HG02678 (cell line): ENCODE data around the gene TIMM10B.

Source experiments
- ATAC-seq: cut with Tn5 transposase; IDR thresholded peaks from one replicate; pipeline ENCODE4 v1.9.1; 2021; ENCODE audit warnings: mild to moderate bottlenecking, moderate library complexity; ENCODE audit not compliant: unreplicated experiment

TIMM10B gene

DNA sequence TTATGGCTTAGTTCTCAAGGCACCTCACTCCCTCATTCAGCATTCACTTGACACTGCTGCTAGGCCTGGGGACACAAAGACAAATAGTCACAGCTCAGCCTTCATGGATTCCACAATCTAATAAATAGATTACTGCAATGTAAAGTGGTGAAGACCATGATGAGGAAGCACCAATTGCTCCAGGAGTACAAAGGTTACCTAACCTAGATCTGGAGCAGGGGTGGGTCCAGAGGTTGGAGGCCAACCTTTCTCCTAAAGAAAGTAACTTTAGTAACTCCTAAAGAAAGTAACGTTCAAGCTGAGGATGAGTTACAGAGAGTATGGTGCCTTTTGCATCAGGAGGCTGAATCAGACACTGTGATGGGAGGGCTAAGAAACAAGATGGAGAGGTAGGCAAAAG, 11.7 kb upstream of the TIMM10B start:
- no peak for ATAC-seq

DNA sequence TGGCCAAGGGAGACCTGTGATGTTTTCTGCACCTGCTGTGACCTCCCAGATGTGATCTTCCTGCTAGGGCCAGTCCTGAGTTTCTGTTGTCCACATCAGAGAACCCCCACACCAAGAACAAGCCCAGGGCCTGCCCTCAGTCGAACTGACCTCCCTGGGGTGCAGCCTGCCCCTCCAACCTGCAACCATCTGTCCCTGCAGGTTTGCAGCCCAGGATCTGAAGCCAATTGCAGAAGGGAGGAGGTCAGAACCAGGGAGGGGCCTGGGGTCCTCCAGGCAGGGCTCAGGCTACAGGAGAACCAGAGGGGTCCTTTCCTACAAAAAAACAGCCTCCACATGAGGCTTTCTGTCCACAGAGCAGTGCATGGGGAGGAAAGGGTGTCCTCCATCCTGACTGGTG, 8.4 kb upstream of the TIMM10B start:
- no peak for ATAC-seq

DNA sequence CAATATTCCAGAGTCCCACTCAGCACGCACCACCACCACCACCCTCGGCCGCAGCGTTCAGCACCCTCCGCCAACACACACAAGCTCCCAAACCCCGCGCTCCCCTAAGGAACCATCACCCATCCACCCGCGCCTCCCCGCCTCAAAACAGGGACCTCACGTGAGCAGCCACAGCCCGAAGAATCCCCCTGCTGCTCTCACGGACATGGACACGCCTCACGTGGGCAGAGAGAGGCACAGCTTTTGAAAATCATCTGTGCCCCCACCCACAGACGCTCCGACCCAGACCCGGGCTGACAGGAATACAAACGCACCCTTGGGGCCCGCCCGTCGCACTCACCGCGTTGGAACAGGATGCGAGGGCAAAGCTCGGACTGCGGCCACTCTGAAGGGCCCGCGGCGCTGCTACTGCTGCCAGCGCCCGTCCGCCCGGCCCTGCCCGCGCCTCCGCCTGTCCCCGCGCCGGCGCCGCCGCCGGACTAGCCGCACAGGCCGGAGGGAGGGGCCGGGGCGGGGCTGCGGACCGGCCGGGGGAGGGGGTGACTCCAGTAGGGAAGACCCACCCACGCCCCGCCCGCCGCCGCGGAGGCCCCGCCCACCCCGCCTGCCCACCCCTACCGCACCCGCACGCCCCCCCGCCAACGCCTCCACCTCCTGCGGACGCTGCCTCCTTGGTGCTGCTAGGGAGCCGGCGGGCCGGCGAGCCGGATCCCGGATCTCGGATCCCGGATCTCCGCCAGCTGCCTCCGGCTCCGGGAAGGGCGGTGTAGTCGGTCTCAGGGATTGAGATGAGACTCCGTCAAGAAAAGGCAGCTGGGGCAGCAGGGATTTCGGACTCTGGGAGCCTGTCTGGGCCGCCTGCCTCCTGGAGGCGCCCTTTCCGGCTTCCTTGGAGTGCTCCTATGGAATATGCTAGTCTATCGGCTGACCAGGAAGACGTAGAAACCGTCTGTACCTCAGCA, 7.6 kb upstream of the TIMM10B start, which contains the start of gene TRIM3:
TSS of gene TRIM3 (minus strand) at position 491 of the 962 bp plus-strand sequence. CDS start 8,246 bp downstream, outside the sequence.
- ATAC-seq: peak; percentile 85

DNA sequence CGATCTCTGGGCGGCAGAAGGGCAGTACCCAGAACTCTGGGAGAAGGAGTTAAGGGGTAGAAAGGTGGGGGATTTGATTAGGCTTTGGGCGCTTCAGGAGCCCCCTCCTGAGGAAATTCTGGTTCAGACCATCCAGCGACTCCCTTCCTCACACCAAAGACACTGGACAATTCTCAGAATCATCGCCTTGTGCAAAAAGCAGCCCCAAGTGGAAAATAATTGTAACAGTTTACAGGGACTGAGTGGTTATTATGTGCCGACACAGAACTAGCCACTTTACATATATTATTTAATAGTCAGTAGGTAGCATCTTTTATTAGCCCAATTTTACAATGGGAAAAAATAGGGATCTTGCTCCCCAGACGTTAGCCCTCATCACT, 6.9 kb upstream of the TIMM10B start:
- ATAC-seq: no peak

DNA sequence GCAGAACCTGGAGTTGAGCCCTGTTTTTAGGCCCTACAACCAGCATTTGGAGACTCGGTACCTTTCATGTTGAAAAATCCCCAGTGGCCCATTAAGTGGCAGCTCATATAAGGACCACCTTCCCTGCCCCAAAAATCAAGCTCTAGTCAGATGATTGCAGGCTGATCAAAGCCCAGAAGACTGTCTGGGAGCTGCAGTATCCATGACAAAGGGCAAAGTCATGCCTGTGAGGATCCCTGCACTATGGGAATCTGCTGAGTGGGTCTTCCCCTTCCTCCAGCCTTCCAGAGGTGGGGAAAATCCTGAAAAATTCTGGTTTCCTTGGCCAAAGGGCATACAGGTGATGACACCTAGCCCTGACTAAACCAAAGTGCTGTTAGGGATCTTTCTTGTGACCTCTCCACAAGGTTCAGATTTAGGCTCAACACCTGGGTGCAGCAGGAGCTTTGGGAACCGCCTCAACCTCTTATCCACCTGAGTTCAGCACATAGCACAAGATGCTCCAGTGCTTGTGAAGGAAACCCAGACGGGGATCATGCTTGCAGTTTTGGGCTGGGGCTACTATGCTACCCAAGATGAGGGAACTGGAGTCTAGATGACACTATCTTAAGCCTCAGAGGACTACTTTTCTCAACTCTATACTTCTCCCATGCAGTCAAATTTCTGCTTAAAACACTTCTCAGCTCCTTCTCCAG, 6.3 kb upstream of the TIMM10B start:
- no peak for ATAC-seq

DNA sequence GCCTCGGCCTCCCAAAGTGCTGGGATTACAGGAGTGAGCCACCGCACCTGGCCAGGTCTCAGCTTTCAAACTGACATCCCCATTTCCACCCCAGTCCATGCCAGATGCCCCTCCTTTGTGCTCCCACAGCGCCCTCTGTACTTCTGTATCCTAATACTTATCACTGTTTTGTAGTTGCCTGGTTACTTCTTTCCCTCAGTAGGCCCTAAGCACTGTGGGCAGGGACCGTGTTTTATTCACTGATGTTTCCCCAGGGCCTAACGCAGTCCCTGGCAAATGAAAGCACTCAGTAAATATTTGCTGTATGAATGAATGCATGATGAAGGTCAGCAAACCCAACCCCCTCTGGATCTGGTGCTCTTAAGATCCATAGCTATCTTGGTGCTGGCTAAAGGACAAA, 5.4 kb upstream of the TIMM10B start:
- no peak for ATAC-seq

DNA sequence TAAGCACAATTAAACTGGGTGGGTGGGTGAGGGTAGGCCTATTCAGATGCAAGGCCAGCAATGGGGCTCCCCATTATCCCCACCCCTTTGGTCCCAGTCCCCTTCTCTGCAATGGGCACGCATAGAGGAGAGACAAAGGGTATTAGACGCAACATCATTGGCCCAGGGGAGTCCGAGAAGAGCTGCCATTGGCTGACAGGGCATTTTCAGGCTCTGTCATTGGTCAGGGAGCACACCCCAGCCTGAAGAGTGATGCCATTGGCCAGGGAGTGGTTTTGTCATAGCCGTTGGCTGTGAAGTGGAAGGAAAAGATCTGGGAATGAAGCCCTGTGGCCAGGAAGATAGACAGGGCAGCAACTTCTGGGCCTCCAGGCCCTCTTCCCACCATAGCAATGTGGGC, 4.7 kb upstream of the TIMM10B start:
- ATAC-seq: no peak

DNA sequence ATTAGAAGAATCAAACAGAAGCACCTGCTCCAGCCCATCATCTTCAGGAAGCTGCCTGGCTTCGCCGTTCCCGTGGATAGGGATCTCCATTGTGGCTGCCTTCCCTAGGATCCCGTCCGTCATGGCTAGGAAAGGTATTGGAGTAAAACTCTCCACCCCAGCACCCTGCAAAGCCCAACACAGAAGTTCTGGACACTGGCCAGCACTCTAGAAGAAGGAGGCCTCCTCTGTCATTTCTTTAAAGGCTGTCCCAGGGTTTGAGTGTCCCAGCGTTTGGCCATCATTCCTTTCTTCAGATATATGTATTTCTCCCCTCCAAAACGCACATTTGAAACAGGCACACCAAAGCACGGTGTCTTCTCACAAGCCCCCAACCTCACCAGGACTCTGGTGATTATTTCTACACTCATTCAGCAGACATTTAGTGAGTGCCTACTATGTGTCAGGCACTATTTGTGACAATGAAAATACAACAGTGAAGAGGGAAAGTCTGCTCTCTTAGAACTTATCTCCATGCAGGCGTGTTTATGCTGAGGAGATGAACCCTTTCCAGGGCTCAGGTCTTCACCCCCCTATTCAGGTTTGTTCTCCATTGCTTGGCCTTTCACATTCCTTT, 894 bp upstream of the TIMM10B start:
- no peak for ATAC-seq

DNA sequence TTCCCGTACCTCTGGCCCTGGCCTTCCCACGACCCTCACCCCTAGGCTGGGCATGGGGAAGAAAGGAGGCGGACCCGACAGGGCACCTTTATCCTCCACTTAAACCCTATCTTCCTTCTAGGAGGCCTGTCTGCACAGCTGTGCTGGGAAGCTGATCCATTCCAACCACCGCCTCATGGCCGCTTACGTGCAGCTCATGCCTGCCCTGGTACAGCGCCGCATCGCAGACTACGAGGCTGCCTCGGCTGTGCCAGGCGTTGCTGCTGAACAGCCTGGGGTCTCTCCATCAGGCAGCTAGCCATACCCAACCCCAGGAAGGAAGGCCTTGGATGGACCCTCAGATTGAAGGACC, 599 bp downstream of the TIMM10B start:
- ATAC-seq: no peak

DNA sequence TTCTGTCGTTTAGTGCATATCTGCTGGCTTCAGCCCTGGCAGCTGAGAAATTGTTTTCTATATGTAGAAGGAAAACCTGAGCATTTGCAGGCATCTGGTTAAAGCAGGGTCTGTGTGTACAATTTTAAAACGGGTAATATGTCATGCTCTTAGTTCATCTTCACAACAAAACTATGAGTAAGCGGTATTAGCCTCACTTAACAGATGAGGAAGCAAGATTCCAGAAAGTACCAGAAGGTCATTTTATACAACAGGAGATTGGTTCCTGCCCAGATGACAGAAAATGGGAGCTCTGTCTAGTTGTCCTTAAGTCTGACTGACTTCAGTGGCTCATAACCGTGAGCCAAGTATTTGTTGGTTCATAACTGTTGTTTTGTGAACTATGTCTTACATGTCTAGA, 1.1 kb downstream of the TIMM10B start:
- no peak for ATAC-seq

DNA sequence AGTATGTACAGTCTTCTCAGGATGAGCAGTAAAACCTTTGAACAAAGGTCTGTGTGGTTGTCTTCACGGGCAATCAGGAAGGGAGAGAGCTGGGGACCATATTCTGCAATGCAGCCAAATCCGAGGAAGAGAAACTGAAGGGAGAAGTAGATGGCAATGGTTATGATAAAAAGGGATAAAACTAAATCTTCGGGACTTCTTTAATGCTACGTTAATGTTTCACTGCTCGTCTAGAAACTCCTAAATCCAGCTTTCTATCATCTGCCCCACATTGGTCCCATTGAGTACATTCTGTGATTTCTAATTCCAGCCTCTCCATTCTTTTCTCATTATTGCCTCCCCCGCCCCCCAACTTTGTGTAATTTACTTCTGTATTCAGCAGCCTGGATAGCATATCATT, 1.7 kb downstream of the TIMM10B start:
- no peak for ATAC-seq

DNA sequence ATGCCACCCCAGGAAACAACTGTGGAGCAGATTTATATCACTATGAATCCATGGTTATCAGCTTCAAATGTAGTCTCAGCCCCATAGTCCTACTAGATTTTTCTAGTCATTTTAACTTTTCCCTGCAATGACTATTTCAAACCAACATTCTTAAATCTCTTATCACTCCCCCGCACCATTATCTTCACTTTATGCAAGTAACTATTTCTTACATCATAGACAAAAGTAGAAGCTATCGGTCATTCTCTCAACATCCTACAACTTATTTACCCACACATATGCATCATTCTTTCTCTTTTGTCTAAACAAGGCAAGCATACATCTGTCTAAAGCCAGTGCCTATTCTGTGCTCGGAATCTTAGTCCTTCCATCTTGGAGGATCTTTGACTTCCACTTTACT, 4.4 kb downstream of the TIMM10B start:
- no peak for ATAC-seq

DNA sequence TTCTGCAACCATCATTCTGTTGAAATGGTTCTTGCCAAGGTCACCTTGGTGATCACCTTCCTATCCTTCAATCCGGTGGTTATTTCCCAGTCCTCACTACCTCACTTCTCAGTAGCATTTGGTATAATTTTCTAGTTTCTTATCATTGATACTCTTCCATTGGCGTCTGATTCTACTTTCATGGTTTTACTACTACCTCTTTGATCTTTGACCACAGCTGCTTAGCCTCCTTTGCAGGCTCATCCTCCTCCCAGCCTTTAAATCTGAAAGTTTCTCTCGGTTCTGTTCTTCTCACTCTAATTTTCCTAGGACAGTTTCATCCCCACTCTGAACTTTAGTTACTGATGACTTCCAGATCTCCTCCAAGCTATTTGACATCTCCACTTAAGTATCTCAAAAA, 5.0 kb downstream of the TIMM10B start:
- ATAC-seq: no peak

DNA sequence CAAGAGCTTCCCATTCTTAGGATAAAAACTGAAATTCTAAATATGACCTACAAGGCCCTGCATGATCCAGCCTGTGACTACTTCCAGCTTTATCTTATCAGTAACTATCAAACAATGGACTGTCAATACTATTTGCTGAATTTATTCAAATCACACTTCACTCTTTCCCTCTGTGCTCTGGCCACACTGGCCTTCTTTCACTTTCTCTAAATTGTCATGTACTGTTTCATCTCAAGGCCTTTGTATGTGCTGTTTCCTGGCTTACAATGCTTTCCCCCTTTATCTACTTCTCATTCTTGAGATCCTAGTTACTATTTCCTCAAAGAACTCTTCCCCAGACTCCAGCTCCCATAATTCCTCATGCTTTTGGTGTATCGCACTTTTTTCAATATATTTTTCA, 5.6 kb downstream of the TIMM10B start:
- no peak for ATAC-seq

DNA sequence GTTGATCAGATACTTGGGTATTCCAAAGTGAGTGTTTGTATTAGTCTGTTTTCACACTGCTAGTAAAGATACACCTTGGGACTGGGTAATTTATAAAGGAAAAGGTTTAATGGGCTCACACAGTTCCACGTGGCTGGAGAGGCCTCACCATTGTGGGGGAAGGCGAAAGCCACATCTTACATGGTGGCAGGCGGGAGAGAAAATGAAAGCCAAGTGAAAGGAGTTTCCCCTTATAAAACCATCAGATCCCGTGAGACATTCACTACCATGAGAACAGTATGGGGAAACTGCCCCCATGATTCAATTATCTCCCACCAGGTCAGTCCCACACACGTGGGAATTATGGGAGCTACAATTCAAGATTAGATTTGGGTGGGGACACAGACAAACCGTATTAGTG, 7.0 kb downstream of the TIMM10B start:
- no peak for ATAC-seq

DNA sequence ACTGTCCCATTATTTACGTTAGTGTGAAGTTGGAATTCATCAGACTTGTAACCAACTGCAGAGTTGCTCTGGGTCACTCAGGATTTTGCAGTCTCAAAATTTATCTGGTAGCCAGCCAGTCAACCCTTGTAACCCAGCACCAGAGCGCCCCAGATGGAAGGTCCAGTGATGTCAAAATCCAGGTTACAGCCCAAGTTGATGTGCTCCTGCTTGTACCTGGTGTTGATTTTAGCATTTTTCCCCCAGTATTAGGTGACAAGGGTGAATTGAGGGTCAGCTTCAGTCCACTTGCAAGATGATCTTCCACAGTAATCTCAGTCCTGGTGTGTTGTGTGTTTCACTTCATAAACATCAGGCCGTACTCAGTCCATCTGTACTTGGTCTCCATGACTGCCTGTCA, 7.5 kb downstream of the TIMM10B start:
- ATAC-seq: no peak

DNA sequence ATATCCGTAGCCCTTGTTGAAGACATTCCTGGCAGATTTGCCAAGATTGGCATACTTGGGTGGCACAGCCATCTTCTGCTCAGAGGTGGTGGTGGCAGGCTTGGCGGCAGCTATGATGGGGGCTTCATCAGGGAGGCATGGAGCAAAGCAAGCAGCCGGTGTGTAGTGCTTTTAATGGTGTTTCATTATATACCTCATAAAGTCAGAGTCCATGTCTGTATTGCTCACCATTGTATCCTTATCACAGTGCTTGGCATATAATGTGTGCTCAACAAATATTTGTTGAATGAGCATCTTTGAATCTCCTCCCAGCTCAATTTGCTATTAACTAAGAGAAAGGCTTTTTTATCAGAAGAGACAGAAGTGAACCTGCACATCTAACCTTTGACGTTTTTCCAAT, 8.0 kb downstream of the TIMM10B start:
- ATAC-seq: no peak

DNA sequence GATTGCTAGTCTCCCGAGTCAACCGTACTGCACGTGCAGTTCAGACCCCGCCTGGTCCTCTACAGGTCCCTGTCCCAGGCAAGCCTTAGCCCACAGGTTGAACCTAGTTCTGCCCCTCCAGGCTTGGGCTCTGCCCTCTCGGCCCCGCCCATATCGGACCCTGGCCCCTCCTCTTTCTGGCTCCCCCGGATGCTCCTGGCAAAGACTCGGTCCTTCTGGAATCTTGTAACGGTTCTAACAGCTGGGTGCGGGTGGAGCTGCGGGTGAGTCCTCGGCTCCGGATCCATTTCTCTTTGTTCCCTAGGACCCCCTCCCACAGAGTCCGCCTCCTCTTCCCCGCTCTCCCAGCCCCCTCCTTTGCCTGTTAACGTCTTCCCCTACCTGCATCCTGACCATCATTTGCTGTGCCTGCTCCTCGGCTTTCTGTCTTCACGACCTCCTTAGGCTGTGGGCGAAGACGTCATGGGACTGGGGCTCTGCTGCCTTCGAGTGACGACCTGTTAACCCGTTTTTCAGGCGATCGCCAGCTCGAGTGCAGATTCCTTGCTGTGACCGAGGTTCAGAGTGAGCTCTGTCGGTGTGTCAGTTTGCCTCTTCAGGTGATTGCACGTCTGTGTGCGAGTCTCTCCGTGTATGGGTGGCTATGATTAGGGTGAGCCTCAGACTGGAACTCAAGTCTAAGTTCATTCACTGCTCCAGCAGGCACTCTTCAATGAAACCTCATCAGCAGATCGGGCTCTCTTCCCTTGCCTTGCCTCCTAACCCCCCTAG, 16.0 kb downstream of the TIMM10B start, which contains the start of gene DNHD1:
TSS of gene DNHD1 (plus strand) at position 212 of the 771 bp plus-strand sequence. CDS start 936 bp downstream, outside the sequence.
- ATAC-seq: no peak

DNA sequence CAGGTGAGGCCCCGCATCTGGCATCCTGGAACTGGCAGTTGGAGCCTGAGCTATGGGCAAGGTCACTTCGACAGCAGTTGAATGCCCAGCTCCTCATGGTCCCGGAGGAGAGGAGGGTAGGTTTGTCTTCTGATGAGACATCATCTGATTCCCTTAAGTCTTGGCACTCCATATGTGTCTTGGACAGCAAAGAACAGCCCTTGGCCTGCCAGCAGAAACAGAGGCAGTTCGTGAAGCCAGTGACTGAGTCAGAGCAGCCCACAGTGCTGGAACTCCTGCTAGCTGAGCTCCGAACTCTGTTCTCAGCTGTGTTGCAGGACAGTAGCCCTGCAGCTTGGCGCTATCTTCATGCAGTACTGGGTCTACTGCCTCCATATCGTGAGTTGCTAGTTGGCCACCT, 16.8 kb downstream of the TIMM10B start:
- no peak for ATAC-seq

DNA sequence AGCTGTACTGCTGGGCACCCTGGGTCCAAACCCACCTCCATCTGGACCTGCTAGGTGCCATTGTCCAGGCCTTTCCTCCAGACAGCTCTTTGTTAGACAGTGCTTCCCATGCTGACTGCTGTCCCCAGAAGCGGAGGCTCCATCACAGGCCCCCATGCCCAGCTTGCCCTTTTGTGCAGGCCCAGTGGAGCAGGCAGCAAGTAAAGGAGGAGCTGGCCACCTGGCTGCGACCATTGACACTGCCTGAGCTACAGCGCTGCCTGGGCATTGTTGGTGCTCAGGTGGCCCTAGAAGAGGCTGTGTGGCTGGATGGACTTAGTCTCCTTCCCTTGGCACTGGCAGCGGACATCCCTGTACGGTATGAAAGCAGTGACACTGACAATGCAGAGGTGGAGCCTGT, 17.2 kb downstream of the TIMM10B start:
- no peak for ATAC-seq

DNA sequence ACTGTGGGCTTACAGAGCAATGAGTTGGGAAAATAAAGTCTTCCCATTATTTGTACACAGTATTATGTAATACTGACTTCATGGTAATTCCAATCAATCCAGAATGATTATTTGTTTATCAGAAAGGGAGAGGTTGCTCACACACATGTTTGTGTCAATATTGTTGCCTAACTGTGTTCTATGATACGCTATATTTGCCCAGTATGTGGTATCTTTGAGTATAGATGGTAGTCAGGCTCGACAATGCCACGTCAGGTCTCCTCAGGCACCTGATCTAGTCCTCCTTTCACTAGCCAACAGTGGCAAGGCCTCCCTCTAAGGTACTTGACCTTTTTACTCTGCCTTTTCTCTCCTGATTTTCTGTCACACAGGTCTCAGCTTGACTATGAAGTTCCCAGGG, 21.1 kb downstream of the TIMM10B start:
- no peak for ATAC-seq
